Endometrium (tissue), 2 donors: ENCODE data around the gene UBE2J2.
"Not testable (repeated sequence)": the region's sequence is repeated elsewhere in the genome, so short reads cannot be mapped to it uniquely, and the experiment has no call there.

Experiments used
- FAIRE-seq: peaks from 2 replicates; lab custom pipeline; 2012; peaks lifted over from hg19 to GRCh38; lab: Jason Lieb, UNC
- donor health status: control.
- donor health status: control.

UBE2J2 gene

GRCh38 chr1:1255611-1256010 lies 18.0 kb downstream of the UBE2J2 start:
- no peak for FAIRE-seq

DNA sequence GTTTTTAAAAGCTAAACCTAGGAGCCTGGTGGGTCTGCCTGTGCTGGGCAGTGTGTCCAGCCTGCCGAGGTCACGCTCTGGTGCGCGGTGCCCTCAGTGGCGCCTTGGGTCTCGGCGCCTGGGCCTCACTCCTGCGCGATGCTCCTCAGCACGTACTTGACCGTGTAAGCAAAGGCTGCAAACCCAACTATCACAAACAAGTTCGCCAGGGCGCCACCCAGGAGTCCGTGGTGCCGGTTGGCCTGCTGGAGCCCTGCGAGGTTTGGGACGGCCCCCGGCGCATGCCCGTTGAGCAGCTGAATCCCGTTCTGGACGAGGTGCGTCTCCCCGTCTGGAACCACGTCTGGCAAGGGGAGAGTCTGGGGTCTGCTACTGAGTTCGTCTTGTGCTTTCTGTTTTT lies 18.6 kb downstream of the UBE2J2 start:
- no peak for FAIRE-seq

DNA sequence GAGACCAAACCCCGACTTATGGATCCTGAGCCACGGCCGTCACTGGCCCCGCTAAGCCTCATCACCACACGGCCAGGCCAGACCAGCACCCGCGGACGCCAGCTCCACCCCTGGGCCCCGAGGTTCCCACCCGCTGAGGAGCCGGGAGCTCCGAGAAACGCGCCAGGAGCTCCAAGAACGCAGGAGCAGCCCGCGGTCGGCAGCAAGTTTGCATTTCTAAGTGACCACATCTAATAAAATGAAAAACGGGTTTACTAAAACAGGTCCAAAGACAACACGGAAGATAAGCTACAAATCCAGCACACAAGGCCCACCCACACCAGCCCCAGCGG lies 19.0 kb downstream of the UBE2J2 start:
- FAIRE-seq = no peak

- FAIRE-seq = no peak
These were observed 19.5 kb downstream of the UBE2J2 start for GRCh38 chr1:1253972-1254666.

- no peak for FAIRE-seq
These were observed 20.3 kb downstream of the UBE2J2 start for GRCh38 chr1:1253314-1253713.

GRCh38 chr1:1250786-1251284 lies 22.8 kb downstream of the UBE2J2 start:
- FAIRE-seq = no peak

DNA sequence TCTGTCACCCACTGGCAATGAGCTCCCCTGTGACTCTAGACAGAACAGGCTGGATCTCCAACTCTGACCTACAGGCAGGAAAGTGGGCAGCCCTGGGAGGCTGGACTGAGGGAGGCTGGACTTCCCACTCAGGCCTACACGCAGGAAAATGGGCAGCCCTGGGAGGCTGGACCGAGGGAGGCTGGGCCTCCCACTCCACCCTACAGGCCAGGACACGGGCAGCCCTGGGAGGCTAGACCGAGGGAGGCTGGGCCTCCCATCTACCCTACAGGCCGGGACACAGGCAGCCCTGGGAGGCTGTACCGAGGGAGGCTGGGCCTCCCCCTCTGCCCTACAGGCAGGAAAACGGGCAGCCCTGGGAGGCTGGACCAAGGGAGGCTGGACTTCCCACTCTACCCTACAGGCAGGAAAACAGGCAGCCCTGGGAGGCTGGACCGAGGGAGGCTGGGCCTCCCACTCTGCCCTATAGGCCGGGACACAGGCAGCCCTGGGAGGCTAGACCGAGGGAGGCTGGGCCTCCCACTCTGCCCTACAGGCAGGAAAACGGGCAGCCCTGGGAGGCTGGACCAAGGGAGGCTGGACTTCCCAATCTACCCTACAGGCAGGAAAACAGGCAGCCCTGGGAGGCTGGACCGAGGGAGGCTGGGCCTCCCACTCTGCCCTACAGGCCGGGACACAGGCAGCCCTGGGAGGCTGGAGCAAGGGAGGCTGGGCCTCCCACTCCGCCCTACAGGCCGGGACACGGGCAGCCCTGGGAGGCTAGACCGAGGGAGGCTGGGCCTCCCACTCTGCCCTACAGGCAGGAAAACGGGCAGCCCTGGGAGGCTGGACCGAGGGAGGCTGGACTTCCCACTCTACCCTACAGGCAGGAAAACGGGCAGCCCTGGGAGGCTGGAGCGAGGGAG lies 25.4 kb downstream of the UBE2J2 start:
- not testable (repeated sequence) for FAIRE-seq

- no peak for FAIRE-seq
These were observed 26.2 kb downstream of the UBE2J2 start for GRCh38 chr1:1247341-1247913.

DNA sequence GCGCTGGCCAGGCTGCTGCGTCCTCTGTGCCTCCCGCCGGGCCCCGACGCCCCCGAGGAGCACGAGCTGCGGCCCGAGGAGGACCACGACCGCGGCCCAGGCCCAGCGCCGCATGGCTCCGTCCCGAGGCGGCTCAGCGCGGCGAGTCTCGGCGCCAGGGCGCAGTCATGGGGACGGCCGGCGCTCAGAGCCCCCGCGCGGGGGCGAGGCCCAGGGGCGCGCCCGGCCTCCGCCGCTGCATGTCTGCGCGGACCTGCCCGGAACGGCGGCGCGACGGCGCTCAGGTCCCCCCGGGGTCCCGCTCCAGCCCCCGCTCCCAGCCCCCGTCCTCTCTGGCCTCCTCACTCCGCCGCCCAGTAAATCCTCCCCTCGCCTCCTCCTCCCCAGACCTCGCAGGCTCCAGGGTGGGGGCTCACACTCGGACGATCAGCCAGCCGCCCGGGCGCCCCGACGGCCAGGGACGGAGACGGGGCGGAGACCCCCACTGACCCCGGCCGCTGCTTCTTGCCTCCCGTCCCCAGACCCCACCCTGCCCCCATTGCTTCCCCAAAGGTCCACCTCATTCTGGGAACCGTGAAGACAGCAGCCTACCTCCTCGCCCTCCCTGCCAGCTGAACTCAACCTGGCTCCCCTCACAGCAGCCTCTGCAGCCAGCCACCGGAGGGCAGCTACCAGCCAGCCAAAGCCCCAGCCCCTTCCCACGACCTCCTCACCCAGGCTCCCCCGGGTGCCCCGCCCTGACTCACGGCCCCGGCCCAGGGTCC lies 26.9 kb downstream of the UBE2J2 start, which contains the start of gene C1QTNF12:
C1QTNF12 (minus strand) TSS at position 146 of the 764 bp plus-strand sequence; CDS start at position 114, 32 bp downstream.
- no peak for FAIRE-seq

- FAIRE-seq = no peak
These were observed 27.7 kb downstream of the UBE2J2 start for GRCh38 chr1:1245817-1246576.

GRCh38 chr1:1245178-1245816 lies 28.4 kb downstream of the UBE2J2 start:
- no peak for FAIRE-seq

DNA sequence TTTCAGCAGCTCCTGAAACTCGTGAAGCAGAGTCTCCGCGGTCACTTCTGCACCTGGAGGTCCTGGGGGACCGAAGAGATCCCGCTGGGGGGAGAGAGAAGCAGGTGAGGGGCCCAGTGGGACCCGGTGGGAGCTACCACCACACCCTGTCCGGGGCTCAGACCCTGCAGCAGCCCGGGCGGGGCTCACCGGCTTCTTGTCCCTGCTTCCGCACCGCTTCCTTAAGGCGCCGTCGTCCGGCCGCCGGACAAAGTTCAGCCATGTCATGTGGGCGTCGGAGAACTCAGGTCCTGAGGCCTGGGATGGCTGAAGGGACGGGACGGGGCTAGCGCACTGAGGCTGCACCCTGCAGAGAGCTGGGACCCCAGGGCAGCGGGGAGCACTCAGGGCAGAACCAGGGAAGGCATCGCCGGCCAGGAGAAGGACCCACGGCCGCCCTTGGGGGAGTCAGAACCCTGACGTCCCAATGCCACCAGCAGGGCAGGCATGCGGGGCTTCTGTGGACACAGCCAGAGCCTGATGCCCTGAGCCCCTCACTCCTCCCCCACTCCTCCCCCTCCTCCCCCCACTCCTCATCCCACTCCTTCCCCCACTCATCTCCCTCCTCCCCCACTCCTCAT lies 29.4 kb downstream of the UBE2J2 start:
- no peak for FAIRE-seq

- FAIRE-seq = no peak
These were observed 29.9 kb downstream of the UBE2J2 start for GRCh38 chr1:1243807-1244191.

GRCh38 chr1:1243266-1243660 lies 30.4 kb downstream of the UBE2J2 start:
- FAIRE-seq = no peak

- no peak for FAIRE-seq
These were observed 31.0 kb downstream of the UBE2J2 start for GRCh38 chr1:1242461-1243265.

GRCh38 chr1:1241588-1242219 lies 31.9 kb downstream of the UBE2J2 start:
- no peak for FAIRE-seq

DNA sequence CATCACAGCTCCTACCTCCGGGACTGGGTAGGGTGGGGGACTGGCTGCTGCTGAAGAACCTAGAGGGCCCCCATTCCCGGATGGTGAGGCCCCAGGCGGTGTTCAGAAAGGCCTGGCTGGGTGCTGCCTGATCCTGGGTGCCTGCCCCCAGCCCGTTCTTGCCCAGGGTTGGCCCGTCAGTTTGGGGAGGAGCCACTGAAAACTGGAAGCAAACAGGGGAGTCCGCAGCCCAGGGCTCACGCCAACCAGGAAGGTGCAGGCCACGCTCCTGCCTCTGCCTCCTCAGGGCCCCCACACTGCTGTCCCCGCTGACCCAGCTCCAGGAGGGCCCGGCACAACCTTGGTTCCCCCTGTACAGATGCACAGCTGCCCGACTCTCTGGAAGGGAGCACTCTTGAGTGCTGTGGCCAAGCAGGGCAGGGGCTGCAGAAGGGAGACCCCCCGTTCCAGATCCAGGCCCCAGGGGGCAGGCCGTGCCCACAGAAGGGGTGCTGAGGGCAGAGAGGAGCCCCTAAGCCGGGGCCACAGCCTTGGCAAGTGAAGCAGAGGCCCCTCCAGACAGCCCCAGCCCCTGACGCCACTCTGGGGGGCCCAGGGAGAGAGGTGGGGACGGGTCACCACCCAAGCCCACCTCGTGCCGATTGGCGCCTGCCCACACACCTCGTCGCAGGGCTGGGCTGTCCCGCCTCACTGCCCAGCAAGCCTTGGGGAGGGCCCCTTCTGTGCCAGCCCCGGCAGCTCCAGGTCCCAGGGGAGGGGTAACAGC lies 32.6 kb downstream of the UBE2J2 start:
- no peak for FAIRE-seq

DNA sequence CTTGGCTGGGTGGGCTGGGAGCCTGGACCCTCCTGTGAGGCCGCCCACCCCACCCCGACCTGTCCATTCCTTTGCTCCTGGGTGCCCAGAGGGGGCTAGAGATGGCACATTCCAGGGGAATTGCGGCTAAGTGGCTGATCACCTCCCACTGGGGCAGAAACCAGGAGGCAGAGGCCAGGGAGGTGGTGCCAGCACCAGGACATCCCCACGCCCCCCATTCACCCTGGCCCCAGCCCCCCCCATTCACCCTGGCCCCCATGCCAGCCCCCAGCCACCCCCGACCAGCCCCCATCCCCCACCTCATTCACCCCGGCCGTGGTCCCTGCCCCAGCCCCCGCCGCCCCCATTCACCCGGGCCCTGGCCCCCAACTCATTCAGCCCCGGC lies 33.3 kb downstream of the UBE2J2 start:
- no peak for FAIRE-seq
